Neural progenitor cell (in vitro differentiated cells): ENCODE measurements around the gene SLC39A2.

ENCODE experiments used
- CTCF ChIP-seq: fragments of 200-600 bp; sonication (generic); IDR thresholded peaks from 2 replicates; pipeline ENCODE4 v1.5.1; 2017; ENCODE audit warnings: antibody characterized with exemption, mild to moderate bottlenecking
- EZH2 ChIP-seq: fragments of 200-600 bp; sonication (generic); IDR thresholded peaks from 2 replicates; pipeline ENCODE4 v1.6.1; 2017; ENCODE audit warnings: antibody characterized with exemption, mild to moderate bottlenecking, moderate library complexity
- EZH2phosphoT487 ChIP-seq: fragments of 200-600 bp; sonication (generic); IDR thresholded peaks from 2 replicates; pipeline ENCODE4 v1.6.1; 2017; ENCODE audit warnings: antibody characterized with exemption

DNA sequence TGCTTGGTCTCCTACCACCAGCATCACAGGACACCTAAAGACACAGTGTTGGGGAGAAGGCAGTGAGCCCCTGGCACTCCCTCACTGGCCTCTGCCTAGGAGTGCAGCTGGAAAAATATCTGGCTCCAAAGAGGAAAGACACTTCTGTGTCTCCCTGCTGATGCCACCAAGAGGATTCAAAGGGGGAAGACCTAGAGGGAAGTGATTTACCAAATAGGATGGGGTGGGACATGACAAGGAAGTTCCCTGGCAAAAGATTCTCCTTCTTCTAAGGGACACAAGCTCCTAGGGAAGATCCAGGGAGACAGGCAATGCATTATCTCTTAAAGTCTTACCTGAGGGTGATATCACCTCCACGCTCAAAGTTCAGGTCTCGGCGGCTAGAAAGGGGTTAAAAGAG is 19.7 kb downstream of the SLC39A2 start:
- TF ChIP-seq CTCF = no peak
- TF ChIP-seq EZH2 = no peak
- TF ChIP-seq EZH2phosphoT487 = no peak
